GM12864 (cell line): Measurements from ENCODE around the gene RASA4B.
"Not testable (repeated sequence)": the region's sequence is repeated elsewhere in the genome, so short reads cannot be mapped to it uniquely, and the experiment has no call there.

Experiments
- DNase-seq: peaks from one replicate; pipeline ENCODE4 v3.0.0-alpha.2; 2011; ENCODE audit warnings: low read depth
- H3K4me3 ChIP-seq: 2 replicates; pipeline ENCODE4 v1.5.1; 2011; ENCODE audit warnings: mild to moderate bottlenecking, low read depth, low read length, control low read depth

RASA4B gene

GRCh38 chr7:102514881-102515721, 2.5 kb downstream of the RASA4B start:
- not testable (repeated sequence) for H3K4me3 ChIP-seq, DNase-seq

DNA sequence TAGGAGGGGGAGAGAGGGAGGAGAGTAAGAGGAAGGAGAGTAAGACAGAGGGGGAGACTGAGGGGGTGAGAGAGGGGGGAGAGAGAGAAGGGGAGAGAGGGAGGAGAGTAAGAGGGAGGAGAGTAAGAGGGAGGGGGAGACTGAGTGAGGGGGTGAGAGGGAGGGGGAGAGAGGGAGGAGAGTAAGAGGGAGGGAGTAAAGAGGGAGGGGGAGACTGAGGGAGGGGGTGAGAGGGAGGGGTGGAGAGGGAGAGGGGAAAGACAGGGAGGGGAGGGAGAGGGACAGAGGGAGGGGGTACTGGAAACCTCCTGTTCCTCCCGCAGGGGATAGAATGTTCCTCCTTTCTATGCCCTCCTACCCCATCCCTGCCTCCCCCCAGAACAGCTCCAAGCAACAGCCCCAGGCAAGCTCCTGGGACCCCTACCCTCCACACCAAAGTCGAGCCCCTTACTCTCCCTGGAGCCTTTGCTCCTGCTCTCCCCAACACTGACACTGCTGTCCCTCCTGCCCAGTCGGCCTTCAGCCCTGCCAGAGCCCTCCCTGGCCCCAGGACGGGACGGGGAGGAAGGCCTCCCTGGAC, 4.8 kb downstream of the RASA4B start:
- DNase-seq: peak; percentile 47
- peak overlapping the region; percentile 22 for H3K4me3 ChIP-seq

DNA sequence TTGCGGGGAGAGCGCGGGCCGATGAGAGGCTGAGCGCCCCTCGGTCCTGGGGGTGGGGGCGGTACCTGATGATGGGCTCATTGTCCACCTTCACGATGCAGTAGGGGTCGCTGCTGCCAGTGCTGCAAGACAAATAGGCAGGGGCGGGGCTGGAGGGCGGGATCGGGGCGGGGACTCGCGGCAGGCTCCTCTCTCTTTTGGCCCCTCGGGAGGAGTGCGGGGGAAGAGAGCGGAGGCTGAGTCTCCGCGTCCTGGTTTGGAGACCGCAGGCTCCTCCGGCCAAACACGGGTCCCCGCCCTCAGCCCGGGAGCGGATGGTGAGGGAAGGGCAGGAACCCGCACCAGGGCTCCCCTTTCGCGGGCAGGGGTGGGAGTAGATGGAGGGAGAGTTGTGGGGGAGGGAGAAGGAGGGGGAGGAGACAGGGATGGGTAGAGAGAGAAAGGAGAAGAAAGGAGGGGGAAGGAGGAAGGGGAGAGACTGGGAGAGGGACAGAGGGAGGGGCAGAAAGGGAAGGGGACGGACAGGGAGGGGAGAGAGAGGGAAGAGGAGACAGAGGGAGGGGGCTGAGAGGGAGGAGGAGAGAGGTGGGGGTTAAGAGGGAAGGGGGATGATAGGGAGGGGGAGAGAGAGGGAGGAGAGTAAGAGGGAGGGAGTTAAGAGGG, 5.6 kb downstream of the RASA4B start:
- H3K4me3 ChIP-seq, DNase-seq: not testable (repeated sequence)

- not testable (repeated sequence) for H3K4me3 ChIP-seq, DNase-seq
These were observed 7.0 kb downstream of the RASA4B start for GRCh38 chr7:102510575-102510974.

- not testable (repeated sequence) for H3K4me3 ChIP-seq, DNase-seq
These were observed 10.0 kb downstream of the RASA4B start for GRCh38 chr7:102507410-102508088.

GRCh38 chr7:102505298-102506185, 12.0 kb downstream of the RASA4B start:
- H3K4me3 ChIP-seq, DNase-seq: not testable (repeated sequence)

GRCh38 chr7:102503141-102503540, 14.4 kb downstream of the RASA4B start:
- DNase-seq, H3K4me3 ChIP-seq: not testable (repeated sequence)

DNA sequence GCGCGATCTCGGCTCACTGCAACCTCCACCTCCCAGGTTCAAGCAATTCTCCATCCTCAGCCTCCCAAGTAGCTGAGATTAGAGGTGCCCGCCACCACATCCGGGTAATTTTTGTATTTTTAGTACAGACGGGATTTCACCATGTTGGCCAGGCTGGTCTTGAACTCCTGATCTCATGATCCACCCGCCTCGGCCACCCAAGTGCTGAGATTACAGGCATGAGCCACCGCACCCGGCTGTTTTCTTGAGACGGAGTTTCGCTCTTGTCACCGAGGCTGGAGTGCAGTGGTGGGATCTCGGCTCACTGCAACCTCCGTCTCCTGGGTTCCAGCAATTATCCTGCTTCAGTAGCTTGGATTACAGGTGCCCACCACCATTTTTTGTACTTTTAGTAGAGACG, 19.3 kb downstream of the RASA4B start:
- DNase-seq, H3K4me3 ChIP-seq: not testable (repeated sequence)

GRCh38 chr7:102497308-102497707, 20.3 kb downstream of the RASA4B start:
- H3K4me3 ChIP-seq, DNase-seq: not testable (repeated sequence)

GRCh38 chr7:102496861-102497260, 20.7 kb downstream of the RASA4B start:
- not testable (repeated sequence) for H3K4me3 ChIP-seq, DNase-seq

DNA sequence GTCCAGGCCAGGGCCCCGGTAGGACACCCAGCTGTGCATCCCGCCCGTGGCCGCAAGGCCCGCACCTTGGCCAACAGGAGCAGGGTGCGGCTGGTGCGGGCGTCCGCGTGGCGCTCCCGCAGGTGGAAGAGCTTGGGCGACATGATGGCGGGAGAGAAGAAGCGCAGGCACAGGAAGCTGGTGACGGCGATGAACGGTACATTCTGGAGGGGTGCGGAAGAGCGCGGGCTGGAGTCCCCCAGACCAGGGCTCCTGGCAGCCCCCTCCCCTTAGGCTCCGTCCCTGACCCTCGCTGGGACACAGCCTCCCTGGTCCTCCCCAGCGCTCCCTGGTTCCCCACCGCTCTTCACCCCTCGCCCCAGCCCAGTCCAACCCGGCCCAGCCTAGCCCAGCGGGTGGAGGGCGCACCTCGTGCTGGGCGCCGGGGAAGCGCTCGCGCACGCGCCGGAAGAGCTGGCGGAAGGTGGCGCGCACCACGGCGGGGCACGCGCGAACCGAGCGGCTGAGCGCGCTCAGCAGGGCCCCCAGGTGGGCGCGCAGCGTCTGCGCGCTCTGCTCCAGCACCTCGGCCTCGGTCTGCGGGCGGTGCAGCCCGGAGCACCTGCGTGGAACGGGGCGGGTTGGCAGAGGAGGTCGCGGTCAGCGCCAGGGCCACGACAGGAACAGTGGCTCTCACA, 23.0 kb downstream of the RASA4B start:
- H3K4me3 ChIP-seq, DNase-seq: not testable (repeated sequence)

DNA sequence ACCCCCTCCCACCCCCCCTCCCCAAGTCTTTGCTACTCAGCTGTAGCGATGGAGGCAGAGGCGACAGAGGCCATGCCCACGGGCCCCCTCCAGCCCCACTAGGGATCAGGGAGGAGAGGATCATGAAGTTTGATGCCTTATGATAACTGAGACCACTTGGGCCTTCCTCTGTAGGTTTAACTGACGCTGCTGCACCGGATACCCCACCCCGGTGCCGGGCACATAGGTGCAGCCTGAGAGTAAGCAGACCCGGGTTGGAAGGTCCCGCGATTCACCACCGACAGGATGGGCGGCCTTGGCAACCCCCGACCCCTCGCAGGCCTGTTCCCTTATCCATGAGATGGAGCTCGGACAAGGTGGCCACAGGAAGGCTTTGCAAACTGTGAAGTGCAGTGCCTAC, 23.6 kb downstream of the RASA4B start:
- DNase-seq, H3K4me3 ChIP-seq: not testable (repeated sequence)

DNA sequence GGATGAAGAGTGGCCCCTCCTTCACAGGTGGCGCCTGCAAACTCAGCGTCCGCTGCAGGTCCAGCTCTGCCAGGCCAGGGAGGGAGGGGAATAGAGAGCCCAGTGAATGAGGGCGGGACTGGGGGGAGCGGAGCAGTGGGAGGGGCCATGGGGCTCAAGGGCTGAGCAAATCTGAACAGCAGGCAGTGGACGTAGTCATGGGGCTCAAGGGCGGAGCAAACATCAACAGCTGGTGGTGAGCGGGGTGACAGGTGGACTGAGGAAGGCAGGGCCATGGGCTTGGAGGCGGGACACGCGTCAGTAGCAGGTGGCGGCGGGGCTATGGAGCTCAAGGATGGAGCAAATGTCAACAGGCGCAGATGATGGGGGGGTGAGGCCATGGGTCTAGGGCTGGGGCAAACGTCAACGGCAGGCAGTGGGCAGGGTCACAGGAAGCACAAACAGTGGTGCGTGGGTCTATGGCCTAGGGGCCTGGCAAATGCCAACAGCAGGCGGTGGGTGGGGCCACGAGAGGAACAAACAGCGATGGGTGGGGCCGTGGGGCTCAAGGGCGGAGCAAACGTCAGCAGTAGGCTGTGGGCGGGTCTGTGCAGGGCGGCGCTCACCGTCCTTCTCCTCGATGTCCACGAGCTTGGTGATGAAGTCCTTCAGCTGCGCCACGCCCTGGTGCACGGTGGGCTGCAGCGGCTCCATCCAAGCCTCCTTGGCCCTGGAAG, 24.2 kb downstream of the RASA4B start:
- not testable (repeated sequence) for H3K4me3 ChIP-seq, DNase-seq

DNA sequence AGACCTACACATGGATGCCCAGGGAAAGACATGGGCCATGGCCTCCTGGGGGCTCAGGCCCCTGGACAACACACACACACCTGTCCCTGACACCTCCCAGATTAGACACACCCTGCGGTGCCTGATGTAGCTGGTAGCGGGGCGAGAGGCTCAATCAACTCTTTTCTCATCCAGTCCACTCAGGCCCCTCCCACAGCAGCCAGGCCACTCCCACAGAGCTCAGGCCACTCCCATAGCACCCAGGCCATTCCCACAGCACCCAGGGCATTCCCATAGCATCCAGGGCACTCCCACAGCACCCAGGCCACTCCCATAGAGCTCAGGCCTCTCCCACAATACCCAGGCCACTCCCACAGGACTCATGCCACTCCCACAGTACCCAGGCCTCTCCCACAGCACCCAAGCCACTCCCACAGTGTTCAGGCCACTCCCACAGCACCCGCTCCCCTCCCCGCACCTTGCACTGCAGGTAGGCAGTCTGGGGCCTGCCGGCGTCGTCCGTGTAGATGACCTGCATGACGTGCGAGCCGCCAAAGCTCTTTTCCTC, 27.0 kb downstream of the RASA4B start:
- DNase-seq, H3K4me3 ChIP-seq: not testable (repeated sequence)

DNA sequence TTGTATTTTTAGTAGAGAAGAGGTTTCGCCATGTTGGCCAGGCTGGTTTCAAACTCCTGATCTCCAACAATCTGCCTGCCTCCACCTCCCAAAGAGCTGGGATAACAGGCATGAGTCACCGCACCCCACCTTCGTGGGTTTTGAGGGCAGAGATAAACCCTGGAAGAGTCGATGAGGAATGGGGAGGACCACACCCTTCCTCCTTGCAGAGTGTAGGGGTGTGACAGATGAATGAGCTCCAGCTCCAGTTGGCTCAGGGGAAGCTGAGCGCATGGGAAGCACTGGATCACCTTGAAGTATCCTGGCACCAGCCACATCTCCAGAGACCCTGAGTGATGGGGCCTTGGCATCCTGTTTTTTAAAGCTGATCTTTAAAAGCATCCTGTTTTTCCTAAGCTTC, 33.3 kb downstream of the RASA4B start:
- DNase-seq, H3K4me3 ChIP-seq: not testable (repeated sequence)

DNA sequence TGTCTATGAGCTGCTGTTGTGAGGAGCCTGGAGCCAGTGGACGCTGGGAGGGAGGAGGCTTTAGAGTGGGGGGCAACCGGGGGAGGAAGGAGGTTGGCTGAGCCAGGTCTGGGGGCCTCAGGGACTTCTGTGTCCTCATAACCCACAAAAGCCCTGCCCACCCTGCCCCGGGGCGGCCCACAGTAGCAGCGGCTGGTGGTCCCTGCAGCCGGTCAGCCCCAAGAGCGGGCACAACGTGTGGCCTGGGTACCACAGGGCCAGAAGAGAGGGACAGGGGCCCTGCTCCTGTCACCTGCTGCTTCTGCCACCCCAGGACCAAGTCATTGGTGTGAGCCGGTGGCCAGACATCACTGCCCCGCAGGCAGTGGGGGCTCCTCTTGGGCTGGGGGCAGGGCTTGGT, 35.6 kb downstream of the RASA4B start:
- not testable (repeated sequence) for H3K4me3 ChIP-seq, DNase-seq
